B cell (primary cell): Measurements from ENCODE around the gene SLC7A11. TPM values are rescaled to one million over a fixed set of nuclear protein-coding genes. Genes with fewer than 3 reads are reported as not detected.

Source experiments
- ATAC-seq: fragments of 200-7000 bp; cut with Tn5 transposase; one replicate; pipeline ENCODE4 v1.10.0; 2021; ENCODE audit warnings: low read depth, mild to moderate bottlenecking, moderate number of reproducible peaks, moderate library complexity
- CTCF ChIA-PET: fragments of 350-600 bp; sonication (Branson Sonifier 250); formaldehyde crosslinking; loops from one replicate; lab custom pipeline; 2021; ENCODE audit warnings: antibody characterized with exemption, inconsistent platforms; lab: Charles Lee
- POLR2A ChIA-PET: fragments of 350-600 bp; sonication (Branson Sonifier 250); formaldehyde crosslinking; loops from one replicate; lab custom pipeline; 2021; ENCODE audit warnings: antibody characterized with exemption; lab: Charles Lee
- DNase-seq: peaks from one replicate; pipeline ENCODE4 v3.0.0; 2013
- H2AFZ ChIP-seq: 2 replicates; pipeline ENCODE4 v1.6.1; 2012; ENCODE audit warnings: mild to moderate bottlenecking, low read depth, low read length; ENCODE audit not compliant: insufficient read depth, poor library complexity, severe bottlenecking
- H3K27ac ChIP-seq, 2 donors: 1 replicate in 1 of 2; 2 replicates in 1 of 2; pipeline ENCODE4 v1.5.1; 2012 to 2013; ENCODE audit warnings: low read length in 2 of 2, mild to moderate bottlenecking in 2 of 2, moderate library complexity in 1 of 2
- H3K27me3 ChIP-seq, 4 experiments: fragments of 200-600 bp in 1 of 4; sonication (generic) in 1 of 4; replicated peaks in 1 of 4; 1 replicate in 2 of 4; 2 replicates in 2 of 4; pipeline versions ENCODE4 v1.6.1 to v1.7.0; 2013 to 2016; ENCODE audit warnings: low read length in 3 of 4, mild to moderate bottlenecking in 2 of 4, mixed read lengths in 1 of 4, moderate library complexity in 1 of 4; ENCODE audit not compliant: insufficient read depth in 4 of 4, control insufficient read depth in 3 of 4; ENCODE audit errors: control extremely low read depth in 1 of 4
- H3K36me3 ChIP-seq, 2 experiments: replicated peaks in 1 of 2; 1 replicate in 1 of 2; 2 replicates in 1 of 2; pipeline versions ENCODE4 v1.6.1 to v1.7.1; 2013; ENCODE audit warnings: low read length in 1 of 2; ENCODE audit not compliant: insufficient read depth in 2 of 2, control insufficient read depth in 1 of 2; ENCODE audit errors: control extremely low read depth in 1 of 2, extremely low read depth in 1 of 2
- H3K4me1 ChIP-seq, 2 donors: fragments of 200-600 bp in 1 of 2; sonication (generic) in 1 of 2; 1 replicate in 1 of 2; 2 replicates in 1 of 2; pipeline versions ENCODE4 v1.5.1 to v1.6.1; 2013 to 2017; ENCODE audit warnings: low read length in 2 of 2; ENCODE audit not compliant: control insufficient read depth in 2 of 2, insufficient read depth in 2 of 2
- H3K4me2 ChIP-seq: replicated peaks from 2 replicates; pipeline ENCODE3; 2012; ENCODE audit warnings: mild to moderate bottlenecking, low read depth, low read length; ENCODE audit not compliant: poor library complexity, severe bottlenecking
- H3K4me3 ChIP-seq, 5 experiments: fragments of 200-600 bp in 1 of 5; sonication (generic) in 1 of 5; 1 replicate in 3 of 5; 2 replicates in 2 of 5; pipeline versions ENCODE4 v1.5.1 to v1.7.0; 2011 to 2016; ENCODE audit warnings: low read length in 4 of 5, mild to moderate bottlenecking in 4 of 5, low read depth in 2 of 5, control low read depth in 1 of 5, moderate library complexity in 1 of 5; ENCODE audit not compliant: insufficient read depth in 1 of 5; ENCODE audit errors: control extremely low read depth in 1 of 5, extremely low read depth in 1 of 5
- H3K79me2 ChIP-seq: fragments of 200-600 bp; sonication (generic); one replicate; pipeline ENCODE4 v1.6.0; 2016; ENCODE audit warnings: low read length; ENCODE audit not compliant: control insufficient read depth, insufficient read depth
- H3K9ac ChIP-seq: fragments of 200-600 bp; sonication (generic); 2 replicates; pipeline ENCODE4 v1.6.1; 2017; ENCODE audit warnings: mild to moderate bottlenecking, low read length, moderate library complexity
- H3K9me3 ChIP-seq, 3 donors: one replicate each; pipeline versions ENCODE4 v1.6.1 to v1.7.1; 2013; ENCODE audit warnings: low read length in 2 of 3; ENCODE audit not compliant: control insufficient read depth in 2 of 3, insufficient read depth in 1 of 3; ENCODE audit errors: control extremely low read depth in 1 of 3
- H4K20me1 ChIP-seq: 2 replicates; pipeline ENCODE4 v1.6.0; 2012; ENCODE audit warnings: mild to moderate bottlenecking, low read length; ENCODE audit not compliant: insufficient read depth, control insufficient read depth, poor library complexity, severe bottlenecking
- H3K27ac Mint-ChIP-seq: one replicate; pipeline ENCODE4 v1.8.0; 2021; ENCODE audit warnings: mixed read lengths
- H3K27me3 Mint-ChIP-seq: one replicate; pipeline ENCODE4 v1.8.0; 2021; ENCODE audit warnings: mixed read lengths
- H3K4me1 Mint-ChIP-seq: one replicate; pipeline ENCODE4 v1.8.0; 2021; ENCODE audit warnings: mixed read lengths
- H3K4me3 Mint-ChIP-seq: one replicate; pipeline ENCODE4 v1.8.0; 2021; ENCODE audit warnings: mixed read lengths
- H3K9me3 Mint-ChIP-seq: one replicate; pipeline ENCODE4 v1.8.0; 2022; ENCODE audit warnings: mixed read lengths; ENCODE audit not compliant: insufficient read depth
- EZH2 ChIP-seq: IDR thresholded peaks from 2 replicates; pipeline ENCODE4 v1.6.1; 2012; ENCODE audit warnings: borderline replicate concordance, low read depth, mild to moderate bottlenecking, moderate library complexity, low read length; ENCODE audit not compliant: insufficient read depth, poor library complexity, severe bottlenecking
- WGBS: methylation state at CpG from one replicate; pipeline ENCODE4 v1.1.5; 2013; ENCODE audit warnings: missing lambda C conversion rate; ENCODE audit not compliant: insufficient coverage; 5-methylcytosine and 5-hydroxymethylcytosine counted together
- intact Hi-C: fragments of 100-400 bp; cut with micrococcal nuclease; formaldehyde crosslinking; loops from one replicate; pipeline ENCODE4 v1.10.0; 2022
- polyA plus RNA-seq: library from polyadenylated mRNA; depleted of rRNA; stranded (reverse); fragments of >200 nt; gene quantifications from 2 replicates; pipeline ENCODE4 v1.2.3, GENCODE V29; 2012
- total RNA-seq, 2 donors: library from RNA; stranded (reverse); fragments of 120-200 nt in 1 of 2; gene quantifications; 1 replicate in 1 of 2; 2 replicates in 1 of 2; pipeline versions ENCODE4 v1.2.3 to v1.2.4, GENCODE V29; 2013 to 2022
- TF ChIP-seq, protein P1 (sequence below): fragments of 200-600 bp; IDR thresholded peaks from one replicate; pipeline ENCODE4 v1.8.0; 2022; ENCODE audit warnings: antibody characterized with exemption, mild to moderate bottlenecking

SLC7A11 gene
- total and polyA plus RNA-seq, 2 donors (not counting 1 experiment from before 2014, with no cell fraction given): 0.01 to 0.22 TPM

GRCh38 chr4:138140879-138141278 is 101.3 kb downstream of the SLC7A11 start:
- Mint-ChIP-seq H3K4me1 (no peaks in the 10 kb centered on the region), H3K4me3 (no peak overlapping the region), H3K27ac (no peak overlapping the region), H3K9me3 (no peaks in the 10 kb centered on the region), H3K27me3 (peaks cover 23% of the 10 kb centered on the region)
- Histone ChIP-seq H3K9me3 (no peaks in the 10 kb centered on the region), H3K4me2 (no peak overlapping the region), H3K27me3 (peaks cover 0 to 5% (median 0%) of the 10 kb centered on the region in 4 experiments), H3K4me3 (no peak overlapping the region), H3K4me1 (no peaks in the 10 kb centered on the region), H3K79me2 (no peaks in the 10 kb centered on the region), H3K27ac (no peak overlapping the region), H3K36me3 (no peaks in the 10 kb centered on the region), H4K20me1 (no peaks in the 10 kb centered on the region), H2AFZ (no peak overlapping the region), H3K9ac (no peak overlapping the region)
- ATAC-seq: no peak
- CTCF ChIA-PET: no interaction called here
- intact Hi-C loops: no loop called here
- TF ChIP-seq, protein P1, sequence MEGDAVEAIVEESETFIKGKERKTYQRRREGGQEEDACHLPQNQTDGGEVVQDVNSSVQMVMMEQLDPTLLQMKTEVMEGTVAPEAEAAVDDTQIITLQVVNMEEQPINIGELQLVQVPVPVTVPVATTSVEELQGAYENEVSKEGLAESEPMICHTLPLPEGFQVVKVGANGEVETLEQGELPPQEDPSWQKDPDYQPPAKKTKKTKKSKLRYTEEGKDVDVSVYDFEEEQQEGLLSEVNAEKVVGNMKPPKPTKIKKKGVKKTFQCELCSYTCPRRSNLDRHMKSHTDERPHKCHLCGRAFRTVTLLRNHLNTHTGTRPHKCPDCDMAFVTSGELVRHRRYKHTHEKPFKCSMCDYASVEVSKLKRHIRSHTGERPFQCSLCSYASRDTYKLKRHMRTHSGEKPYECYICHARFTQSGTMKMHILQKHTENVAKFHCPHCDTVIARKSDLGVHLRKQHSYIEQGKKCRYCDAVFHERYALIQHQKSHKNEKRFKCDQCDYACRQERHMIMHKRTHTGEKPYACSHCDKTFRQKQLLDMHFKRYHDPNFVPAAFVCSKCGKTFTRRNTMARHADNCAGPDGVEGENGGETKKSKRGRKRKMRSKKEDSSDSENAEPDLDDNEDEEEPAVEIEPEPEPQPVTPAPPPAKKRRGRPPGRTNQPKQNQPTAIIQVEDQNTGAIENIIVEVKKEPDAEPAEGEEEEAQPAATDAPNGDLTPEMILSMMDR: no peak
- TF ChIP-seq EZH2: no peak
- no peak for DNase-seq
- POLR2A ChIA-PET: no interaction called here

- H3K9ac ChIP-seq: no peak overlapping the region
- intact Hi-C loops: no loop called here
- H3K4me1 ChIP-seq: no peaks in the 10 kb centered on the region
- H3K27ac ChIP-seq: no peak overlapping the region
- no peak overlapping the region for H3K4me3 ChIP-seq
- no peaks in the 10 kb centered on the region for H3K36me3 ChIP-seq
- ChIA-PET CTCF (no interaction called here), POLR2A (no interaction called here)
- H3K4me1 Mint-ChIP-seq: no peaks in the 10 kb centered on the region
- no peak overlapping the region for H3K4me2 ChIP-seq
- no peak overlapping the region for H2AFZ ChIP-seq
- no peaks in the 10 kb centered on the region for H3K9me3 ChIP-seq
- DNase-seq: no peak
- H3K79me2 ChIP-seq: no peaks in the 10 kb centered on the region
- H3K27ac Mint-ChIP-seq: no peak overlapping the region
- no peaks in the 10 kb centered on the region for H4K20me1 ChIP-seq
- H3K27me3 Mint-ChIP-seq: peaks cover 24% of the 10 kb centered on the region
- no CpG with 5 or more reads among the region's 2 CpGs for WGBS
- no peaks in the 10 kb centered on the region for H3K9me3 Mint-ChIP-seq
- H3K27me3 ChIP-seq: peaks cover 0 to 5% (median 0%) of the 10 kb centered on the region in 4 experiments
- TF ChIP-seq, protein P1: no peak
- no peak for TF ChIP-seq EZH2
- ATAC-seq: no peak
- H3K4me3 Mint-ChIP-seq: no peak overlapping the region
Measured at GRCh38 chr4:138138774-138139173, 103.4 kb downstream of the SLC7A11 start.
